Common myeloid progenitor, CD34-positive (primary cell): ENCODE measurements around the gene SERPINE3.

Experiments used
- CTCF ChIA-PET: fragments of 350-600 bp; sonication (Branson Sonifier 250); formaldehyde crosslinking; loops from one replicate; lab custom pipeline; 2021; ENCODE audit warnings: antibody characterized with exemption; lab: Charles Lee
- POLR2A ChIA-PET: fragments of 350-600 bp; sonication (Branson Sonifier 250); formaldehyde crosslinking; loops from one replicate; lab custom pipeline; 2021; ENCODE audit warnings: antibody characterized with exemption; lab: Charles Lee
- DNase-seq, 3 donors: peaks; one replicate each; pipeline versions ENCODE4 v3.0.0 to v3.0.0-alpha.2; 2013
- H3K27ac ChIP-seq, 2 experiments: 1 replicate in 1 of 2; 2 replicates in 1 of 2; pipeline ENCODE4 v1.7.0; 2013; ENCODE audit warnings: inconsistent platforms in 2 of 2, low read length in 2 of 2, mild to moderate bottlenecking in 2 of 2, low read depth in 1 of 2, moderate library complexity in 1 of 2; ENCODE audit not compliant: severe bottlenecking in 2 of 2, insufficient read depth in 1 of 2, poor library complexity in 1 of 2
- H3K27me3 ChIP-seq, 5 experiments: replicated peaks in 2 of 5; 1 replicate in 3 of 5; 2 replicates in 2 of 5; pipeline versions ENCODE4 v1.6.1 to v1.7.0; 2013; ENCODE audit warnings: low read length in 4 of 5, mild to moderate bottlenecking in 2 of 5, moderate library complexity in 2 of 5, inconsistent platforms in 1 of 5; ENCODE audit not compliant: insufficient read depth in 5 of 5, control insufficient read depth in 4 of 5
- H3K36me3 ChIP-seq, 4 experiments: 1 replicate in 2 of 4; 2 replicates in 2 of 4; pipeline versions ENCODE4 v1.6.1 to v1.7.0; 2013; ENCODE audit warnings: low read length in 3 of 4, control low read depth in 1 of 4, mild to moderate bottlenecking in 1 of 4; ENCODE audit not compliant: control insufficient read depth in 4 of 4, insufficient read depth in 4 of 4
- H3K4me1 ChIP-seq, 4 experiments: 1 replicate in 3 of 4; 2 replicates in 1 of 4; pipeline versions ENCODE4 v1.6.1 to v1.7.1; 2013; ENCODE audit warnings: low read length in 3 of 4, mild to moderate bottlenecking in 3 of 4, control low read depth in 1 of 4, inconsistent platforms in 1 of 4, moderate library complexity in 1 of 4; ENCODE audit not compliant: control insufficient read depth in 4 of 4, insufficient read depth in 4 of 4; ENCODE audit errors: control extremely low read depth in 1 of 4
- H3K4me3 ChIP-seq, 7 experiments: 1 replicate in 4 of 7; 2 replicates in 3 of 7; pipeline versions ENCODE4 v1.5.1 to v1.7.0; 2013; ENCODE audit warnings: mild to moderate bottlenecking in 7 of 7, low read length in 6 of 7, moderate library complexity in 6 of 7, inconsistent platforms in 2 of 7, low read depth in 2 of 7, control low read depth in 1 of 7; ENCODE audit not compliant: insufficient read depth in 4 of 7, control insufficient read depth in 1 of 7; ENCODE audit errors: extremely low read depth in 1 of 7
- H3K9me3 ChIP-seq, 5 experiments: 1 replicate in 4 of 5; 2 replicates in 1 of 5; pipeline versions ENCODE4 v1.6.1 to v1.7.1; 2013; ENCODE audit warnings: low read length in 4 of 5, mild to moderate bottlenecking in 2 of 5, inconsistent platforms in 1 of 5, low read depth in 1 of 5, moderate library complexity in 1 of 5; ENCODE audit not compliant: control insufficient read depth in 4 of 5, insufficient read depth in 2 of 5; ENCODE audit errors: control extremely low read depth in 1 of 5
- WGBS: methylation state at CpG from one replicate; pipeline ENCODE4 v1.1.5; 2013; ENCODE audit not compliant: insufficient coverage; 5-methylcytosine and 5-hydroxymethylcytosine counted together

Gene SERPINE3

DNA sequence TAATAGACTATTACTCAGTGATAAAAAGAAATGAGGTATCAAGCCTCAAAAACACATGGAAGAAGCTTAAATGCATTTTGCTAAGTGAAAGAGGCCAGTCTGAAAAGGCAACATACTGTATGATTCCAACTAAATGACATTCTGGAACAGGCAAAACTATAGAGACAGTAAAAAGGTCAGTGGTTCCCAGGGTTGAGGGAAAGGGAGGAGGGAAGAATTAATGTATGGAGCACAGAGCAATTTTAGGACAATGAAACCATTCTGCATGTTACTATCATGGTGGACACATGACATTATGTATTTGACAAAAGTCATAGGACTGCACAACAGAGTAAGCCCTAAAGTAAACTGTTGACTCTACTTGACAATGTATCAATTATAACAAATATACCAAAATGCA is 5.7 kb upstream of the SERPINE3 start:
- Histone ChIP-seq H3K27ac (no peak overlapping the region), H3K9me3 (no peaks in the 10 kb centered on the region), H3K4me3 (no peak overlapping the region), H3K27me3 (no peaks in the 10 kb centered on the region), H3K4me1 (peaks cover 11 to 29% (median 23%) of the 10 kb centered on the region in 4 experiments), H3K36me3 (no peaks in the 10 kb centered on the region)
- ChIA-PET POLR2A (no interaction called here), CTCF (no interaction called here)
- no peak for DNase-seq

- no peak overlapping the region for H3K27ac ChIP-seq
- ChIA-PET CTCF (no interaction called here), POLR2A (no interaction called here)
- H3K4me1 ChIP-seq = peaks cover 3 to 5% (median 4%) of the 10 kb centered on the region in 4 experiments
- 93% methylated on average over 5 of the region's 5 CpGs for WGBS
- H3K27me3 ChIP-seq = no peaks in the 10 kb centered on the region
- no peaks in the 10 kb centered on the region for H3K36me3 ChIP-seq
- no peak overlapping the region for H3K4me3 ChIP-seq
- H3K9me3 ChIP-seq = no peaks in the 10 kb centered on the region
- no peak for DNase-seq
These were observed 2.7 kb upstream of the SERPINE3 start for GRCh38 chr13:51336746-51337145.

DNA sequence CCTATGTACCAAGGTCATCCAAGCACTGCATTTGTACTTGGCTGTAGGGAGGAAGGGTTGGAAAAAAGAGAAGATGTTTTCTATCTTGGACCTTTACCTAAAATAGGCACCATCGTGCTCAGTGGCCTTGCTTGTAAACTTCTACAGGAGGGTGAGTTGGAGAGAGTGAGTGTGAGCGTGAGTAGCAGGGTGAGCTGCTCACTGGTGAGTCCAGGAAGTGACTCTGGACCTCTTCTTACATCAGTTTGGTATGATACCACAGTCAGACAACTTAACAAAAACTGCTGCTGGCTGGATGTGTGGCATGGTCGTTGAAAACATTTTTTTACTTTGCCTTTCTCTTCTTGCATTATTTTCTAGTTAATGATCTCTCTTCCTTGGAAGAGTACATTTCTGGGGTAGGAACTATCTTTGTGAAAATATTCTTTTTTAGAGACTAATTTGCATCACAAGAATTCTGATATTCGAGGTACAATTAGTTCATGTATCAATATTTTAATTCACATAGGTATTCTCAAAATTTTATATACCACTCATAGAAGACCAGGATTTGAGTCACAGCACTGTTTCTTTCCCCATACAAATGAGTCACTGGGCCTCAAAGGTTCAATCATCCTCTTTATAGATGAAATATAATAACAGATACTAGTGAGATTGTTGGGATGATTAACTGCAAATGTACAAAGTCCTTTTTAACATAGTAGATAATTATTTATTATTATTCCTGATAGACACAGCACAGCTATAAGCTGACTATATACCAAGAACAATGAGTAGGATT is 651 bp downstream of the SERPINE3 start:
- CTCF ChIA-PET = no interaction called here

GRCh38 chr13:51341232-51341631 is 1.7 kb downstream of the SERPINE3 start:
- no peaks in the 10 kb centered on the region for H3K36me3 ChIP-seq
- no peak for DNase-seq
- no peak overlapping the region for H3K4me3 ChIP-seq
- no peaks in the 10 kb centered on the region for H3K27me3 ChIP-seq
- 100% methylated on average over 2 of the region's 2 CpGs for WGBS
- no peaks in the 10 kb centered on the region for H3K9me3 ChIP-seq
- POLR2A ChIA-PET = interaction anchor here (0.6 kb wide), 1 partner anchor 721 kb away, joined by 3 read pairs; no protein-coding TSS in a partner anchor
- no peak overlapping the region for H3K27ac ChIP-seq
- CTCF ChIA-PET = interaction anchor here (0.7 to 1.5 kb wide), 4 partner anchors 9 to 208 kb away, joined by 3 to 5 read pairs (median 3); no protein-coding TSS in a partner anchor
- H3K4me1 ChIP-seq = peaks cover 0 to 23% (median 13%) of the 10 kb centered on the region in 4 experiments

More for the DNA sequence above, 651 bp downstream of the SERPINE3 start:
- Histone ChIP-seq H3K4me3 (no peak overlapping the region), H3K9me3 (no peaks in the 10 kb centered on the region), H3K27me3 (no peaks in the 10 kb centered on the region), H3K4me1 (peaks cover 0 to 21% (median 13%) of the 10 kb centered on the region in 4 experiments), H3K36me3 (no peaks in the 10 kb centered on the region), H3K27ac (no peak overlapping the region)
- WGBS = 75% methylated on average over 2 of the region's 4 CpGs
- POLR2A ChIA-PET = no interaction called here
- DNase-seq = no peak

- H3K27ac ChIP-seq = no peak overlapping the region
- H3K4me3 ChIP-seq = no peak overlapping the region
- no peaks in the 10 kb centered on the region for H3K27me3 ChIP-seq
- 92% methylated on average over 2 of the region's 4 CpGs for WGBS
- ChIA-PET POLR2A (interaction anchor here (0.6 kb wide), 1 partner anchor 722 kb away, joined by 3 read pairs; no protein-coding TSS in a partner anchor), CTCF (interaction anchor here (0.7 to 1.5 kb wide), 4 partner anchors 8 to 209 kb away, joined by 3 to 5 read pairs (median 3); no protein-coding TSS in a partner anchor)
- no peak for DNase-seq
- H3K4me1 ChIP-seq = peaks cover 0 to 23% (median 13%) of the 10 kb centered on the region in 4 experiments
- H3K36me3 ChIP-seq = no peaks in the 10 kb centered on the region
- no peaks in the 10 kb centered on the region for H3K9me3 ChIP-seq
These were observed 2.3 kb downstream of the SERPINE3 start for GRCh38 chr13:51341791-51342190.

DNA sequence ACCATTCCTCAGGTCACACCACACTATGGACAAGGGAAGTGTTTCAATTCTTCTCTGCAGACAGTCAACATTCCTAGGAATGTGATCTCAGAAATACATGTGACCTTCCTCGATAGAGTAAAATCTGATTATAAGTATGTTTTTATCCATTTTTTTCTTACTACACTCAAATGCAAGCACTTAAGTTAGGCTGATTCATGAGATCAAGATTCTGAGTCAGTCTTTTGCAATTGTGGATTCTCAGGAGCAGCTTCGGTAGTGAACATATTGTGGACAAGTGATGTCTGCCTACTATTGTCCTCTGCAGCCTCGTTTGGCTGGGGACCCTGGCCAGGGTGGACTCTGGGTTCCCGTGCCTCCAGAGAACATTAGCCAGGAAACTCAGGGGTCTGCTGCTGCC is 3.2 kb downstream of the SERPINE3 start:
- peaks cover 0 to 23% (median 13%) of the 10 kb centered on the region in 4 experiments for H3K4me1 ChIP-seq
- no peaks in the 10 kb centered on the region for H3K27me3 ChIP-seq
- no peak for DNase-seq
- ChIA-PET CTCF (interaction anchor here (1.4 kb wide), 1 partner anchor 10 kb away, joined by 4 read pairs; no protein-coding TSS in a partner anchor), POLR2A (no interaction called here)
- WGBS = 94% methylated on average over 2 of the region's 4 CpGs
- H3K27ac ChIP-seq = no peak overlapping the region
- no peak overlapping the region for H3K4me3 ChIP-seq
- H3K9me3 ChIP-seq = no peaks in the 10 kb centered on the region
- H3K36me3 ChIP-seq = no peaks in the 10 kb centered on the region

DNA sequence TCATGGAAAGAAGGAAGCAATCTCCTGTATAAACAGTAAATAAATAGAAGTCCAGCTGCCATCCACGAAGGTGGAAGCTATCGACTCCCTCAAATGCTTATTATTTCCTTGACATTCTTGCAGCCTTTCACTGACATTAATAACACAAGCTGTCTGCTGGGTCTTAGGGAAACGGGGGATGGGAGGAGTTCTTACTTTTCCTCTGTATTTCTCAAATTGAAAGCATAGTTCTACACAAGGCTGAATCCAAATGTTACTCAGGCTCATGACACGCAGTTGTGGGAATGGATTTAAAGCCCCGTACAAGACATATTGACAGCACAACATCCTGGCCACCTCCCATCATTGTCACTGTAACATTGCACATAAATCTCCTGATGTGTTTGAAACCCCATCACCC is 4.0 kb downstream of the SERPINE3 start:
- Histone ChIP-seq H3K27ac (no peak overlapping the region), H3K4me1 (peaks cover 0 to 20% (median 13%) of the 10 kb centered on the region in 4 experiments), H3K4me3 (no peak overlapping the region), H3K9me3 (no peaks in the 10 kb centered on the region), H3K36me3 (no peaks in the 10 kb centered on the region), H3K27me3 (no peaks in the 10 kb centered on the region)
- ChIA-PET POLR2A (interaction anchor here (0.6 kb wide), 1 partner anchor 12 kb away, joined by 3 read pairs; no protein-coding TSS in a partner anchor), CTCF (interaction anchor here (1.4 kb wide), 1 partner anchor 9 kb away, joined by 4 read pairs; no protein-coding TSS in a partner anchor)
- DNase-seq = no peak
- 53% methylated on average over 2 of the region's 5 CpGs for WGBS
